Trophoblast cell (in vitro differentiated cells and primary cell): ENCODE data around the gene PRTN3. TPM values are rescaled to one million over a fixed set of nuclear protein-coding genes. Genes with fewer than 3 reads are reported as not detected.

ENCODE experiments used
- DNase-seq, 2 donors: peaks; one replicate each; pipeline ENCODE4 v3.0.0-alpha.2; 2016
- H2AFZ ChIP-seq: 2 replicates; pipeline ENCODE4 v1.6.1; 2013; ENCODE audit warnings: low read length, moderate library complexity, mild to moderate bottlenecking; ENCODE audit not compliant: insufficient read depth, poor library complexity
- H2AK5ac ChIP-seq: 2 replicates; pipeline ENCODE4 v1.6.1; 2013; ENCODE audit warnings: mild to moderate bottlenecking, low read length
- H2BK120ac ChIP-seq: 2 replicates; pipeline ENCODE4 v1.6.1; 2013; ENCODE audit warnings: low read length, mild to moderate bottlenecking, moderate library complexity; ENCODE audit not compliant: insufficient read depth, poor library complexity
- H2BK12ac ChIP-seq: 2 replicates; pipeline ENCODE4 v1.6.1; 2013; ENCODE audit warnings: mild to moderate bottlenecking, low read length, moderate library complexity
- H2BK5ac ChIP-seq: 2 replicates; pipeline ENCODE4 v1.6.1; 2013; ENCODE audit warnings: low read length, low read depth, moderate library complexity, mild to moderate bottlenecking; ENCODE audit not compliant: poor library complexity
- H3K14ac ChIP-seq: 2 replicates; pipeline ENCODE4 v1.6.1; 2013; ENCODE audit warnings: mild to moderate bottlenecking, low read length
- H3K18ac ChIP-seq: 2 replicates; pipeline ENCODE4 v1.6.1; 2013; ENCODE audit warnings: mild to moderate bottlenecking, low read length
- H3K23ac ChIP-seq: 2 replicates; pipeline ENCODE4 v1.6.1; 2013; ENCODE audit warnings: low read length
- H3K27ac ChIP-seq: 2 replicates; pipeline ENCODE4 v1.5.1; 2013; ENCODE audit warnings: low read depth, mild to moderate bottlenecking, inconsistent platforms, low read length, moderate library complexity
- H3K27me3 ChIP-seq: 2 replicates; pipeline ENCODE4 v1.6.1; 2013; ENCODE audit warnings: inconsistent platforms, mild to moderate bottlenecking, low read length, moderate library complexity; ENCODE audit not compliant: insufficient read depth
- H3K36me3 ChIP-seq, 2 experiments: 1 replicate in 1 of 2; 2 replicates in 1 of 2; pipeline ENCODE4 v1.6.1; 2013; ENCODE audit warnings: low read length in 2 of 2, mild to moderate bottlenecking in 2 of 2, moderate library complexity in 1 of 2; ENCODE audit not compliant: insufficient read depth in 2 of 2, control insufficient read depth in 1 of 2
- H3K4ac ChIP-seq: 2 replicates; pipeline ENCODE4 v1.6.1; 2013; ENCODE audit warnings: low read depth, mild to moderate bottlenecking, low read length, moderate library complexity
- H3K4me1 ChIP-seq, 2 experiments: 1 replicate in 1 of 2; 2 replicates in 1 of 2; pipeline ENCODE4 v1.6.1; 2013; ENCODE audit warnings: low read length in 2 of 2, mild to moderate bottlenecking in 2 of 2, moderate library complexity in 1 of 2; ENCODE audit not compliant: insufficient read depth in 2 of 2, control insufficient read depth in 1 of 2
- H3K4me2 ChIP-seq: 2 replicates; pipeline ENCODE4 v1.6.1; 2013; ENCODE audit warnings: inconsistent platforms, mild to moderate bottlenecking, low read length, moderate library complexity
- H3K4me3 ChIP-seq: 2 replicates; pipeline ENCODE4 v1.5.1; 2013; ENCODE audit warnings: mild to moderate bottlenecking, low read depth, low read length, inconsistent platforms
- H3K79me1 ChIP-seq: one replicate; pipeline ENCODE4 v1.6.1; 2013; ENCODE audit warnings: low read length
- H3K79me2 ChIP-seq: 2 replicates; pipeline ENCODE4 v1.6.1; 2013; ENCODE audit warnings: low read length, mild to moderate bottlenecking; ENCODE audit not compliant: control insufficient read depth, insufficient read depth, poor library complexity
- H3K9ac ChIP-seq: 2 replicates; pipeline ENCODE4 v1.6.1; 2013; ENCODE audit warnings: mild to moderate bottlenecking, low read length
- H3K9me3 ChIP-seq: 2 replicates; pipeline ENCODE4 v1.6.1; 2013; ENCODE audit warnings: low read depth, mild to moderate bottlenecking, control low read depth, inconsistent platforms, low read length; ENCODE audit not compliant: insufficient read depth
- H4K12ac ChIP-seq: 2 replicates; pipeline ENCODE4 v1.6.1; 2013; ENCODE audit warnings: low read depth, mild to moderate bottlenecking, low read length, moderate library complexity
- H4K8ac ChIP-seq: 2 replicates; pipeline ENCODE4 v1.6.1; 2013; ENCODE audit warnings: low read depth, mild to moderate bottlenecking, low read length, moderate library complexity
- H4K91ac ChIP-seq: one replicate; pipeline ENCODE4 v1.6.1; 2013; ENCODE audit warnings: low read depth, mild to moderate bottlenecking, low read length, moderate library complexity
- WGBS: extraction: QIAGEN DNeasy Blood & Tissue Kit; methylation state at CpG from one replicate; pipeline ENCODE4 v1.1.7; 2013; ENCODE audit warnings: missing lambda C conversion rate; ENCODE audit not compliant: insufficient read length, insufficient coverage; ENCODE audit errors: extremely low coverage; 5-methylcytosine and 5-hydroxymethylcytosine counted together
- polyA plus RNA-seq: library from polyadenylated mRNA; stranded (reverse); fragments of 200-250 nt; gene quantifications from 2 replicates; pipeline ENCODE4 v1.2.3, GENCODE V29; 2013

Gene PRTN3, protein sequence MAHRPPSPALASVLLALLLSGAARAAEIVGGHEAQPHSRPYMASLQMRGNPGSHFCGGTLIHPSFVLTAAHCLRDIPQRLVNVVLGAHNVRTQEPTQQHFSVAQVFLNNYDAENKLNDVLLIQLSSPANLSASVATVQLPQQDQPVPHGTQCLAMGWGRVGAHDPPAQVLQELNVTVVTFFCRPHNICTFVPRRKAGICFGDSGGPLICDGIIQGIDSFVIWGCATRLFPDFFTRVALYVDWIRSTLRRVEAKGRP
- polyA plus RNA-seq = not detected in 2 replicates

GRCh38 chr19:840519-841206 is at the start of gene PRTN3:
PRTN3 (plus strand) TSS chr19:840999; CDS start chr19:841009, 10 bp downstream.
- Histone ChIP-seq H2BK12ac (no peak within 1 kb of the TSS), H3K27ac (no peak within 1 kb of the TSS), H3K9me3 (peaks cover 5% of the 10 kb centered on the region), H2BK5ac (no peak within 1 kb of the TSS), H3K23ac (no peak within 1 kb of the TSS), H4K8ac (no peak within 1 kb of the TSS), H3K4me2 (no peak within 1 kb of the TSS), H3K79me2 (no peaks in the 10 kb centered on the region), H3K27me3 (peaks cover 18% of the 10 kb centered on the region), H3K4me3 (no peak within 1 kb of the TSS), H4K91ac (no peak within 1 kb of the TSS), H2BK120ac (no peak within 1 kb of the TSS), H3K9ac (no peak within 1 kb of the TSS), H4K12ac (no peak within 1 kb of the TSS), H2AK5ac (no peak within 1 kb of the TSS), H3K4ac (no peak within 1 kb of the TSS), H3K18ac (no peak within 1 kb of the TSS), H2AFZ (no peak within 1 kb of the TSS), H3K14ac (no peak within 1 kb of the TSS), H3K4me1 (peaks cover 2 to 4% of the 10 kb centered on the region in 2 experiments), H3K79me1 (no peaks in the 10 kb centered on the region), H3K36me3 (no peaks in the 10 kb centered on the region)
- DNase-seq = no peak
- no CpG with 5 or more reads among the region's 24 CpGs for WGBS

- H3K4me2 ChIP-seq = no peak overlapping the region
- no peak overlapping the region for H4K12ac ChIP-seq
- no peaks in the 10 kb centered on the region for H3K27me3 ChIP-seq
- no CpG with 5 or more reads among the region's 26 CpGs for WGBS
- peak overlapping the region; percentile 21 for H4K91ac ChIP-seq
- H3K36me3 ChIP-seq = no peaks in the 10 kb centered on the region
- H3K23ac ChIP-seq = no peak overlapping the region
- no peak overlapping the region for H3K4me3 ChIP-seq
- H4K8ac ChIP-seq = no peak overlapping the region
- no peak overlapping the region for H2BK120ac ChIP-seq
- no peak overlapping the region for H3K4ac ChIP-seq
- no peak overlapping the region for H2BK5ac ChIP-seq
- H3K14ac ChIP-seq = peak overlapping the region; percentile 29
- H3K18ac ChIP-seq = no peak overlapping the region
- DNase-seq = no peak
- H3K27ac ChIP-seq = no peak overlapping the region
- no peak overlapping the region for H2AFZ ChIP-seq
- peaks cover 22% of the 10 kb centered on the region for H3K79me1 ChIP-seq
- peak overlapping the region; percentile 10 for H2AK5ac ChIP-seq
- H2BK12ac ChIP-seq = peak overlapping the region; percentile 37
- no peaks in the 10 kb centered on the region for H3K9me3 ChIP-seq
- H3K79me2 ChIP-seq = no peaks in the 10 kb centered on the region
- no peak overlapping the region for H3K9ac ChIP-seq
- H3K4me1 ChIP-seq = peaks cover 19 to 21% of the 10 kb centered on the region in 2 experiments
Observed at GRCh38 chr19:791007-791566, 49.7 kb upstream of the PRTN3 start.

DNA sequence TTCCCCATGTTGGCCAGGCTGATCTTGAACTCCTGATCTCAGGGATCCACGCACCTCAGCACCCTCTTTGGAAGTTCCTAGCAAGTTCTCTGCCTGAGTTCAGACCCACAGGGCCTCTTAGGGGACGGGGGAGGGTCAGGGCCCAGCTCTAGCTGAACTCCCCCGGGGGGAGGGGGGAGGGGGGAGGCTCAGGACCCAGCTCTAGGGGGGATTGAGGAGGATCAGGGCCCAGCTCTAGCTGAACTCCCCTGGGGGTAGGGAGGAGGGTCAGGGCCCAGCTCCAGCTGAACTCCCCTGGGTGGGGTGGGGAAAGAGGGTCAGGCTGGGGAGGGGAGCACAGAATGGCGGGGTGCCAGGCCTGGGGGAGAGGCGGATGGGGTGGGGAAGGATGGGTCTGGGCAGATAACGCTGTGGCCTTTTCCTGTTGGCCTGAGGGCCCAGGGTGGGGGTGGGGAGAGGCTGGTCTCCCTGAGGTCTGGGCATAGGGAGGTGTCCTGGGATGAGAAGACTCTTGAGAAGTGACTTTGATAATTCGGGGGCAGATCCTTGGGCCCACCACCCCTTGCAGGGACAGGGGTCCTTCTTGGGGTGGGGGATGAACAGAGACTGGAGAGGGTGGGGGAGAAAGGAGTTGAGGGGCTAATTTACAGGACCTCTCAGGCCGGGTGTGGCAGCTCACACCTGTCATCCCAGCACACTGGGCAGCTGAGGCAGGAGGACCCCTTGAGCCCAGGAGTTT is 49.1 kb upstream of the PRTN3 start:
- Histone ChIP-seq H3K27ac (no peak overlapping the region), H4K8ac (no peak overlapping the region), H3K27me3 (no peaks in the 10 kb centered on the region), H3K4me1 (peaks cover 21 to 24% of the 10 kb centered on the region in 2 experiments), H3K9ac (no peak overlapping the region), H3K4me2 (no peak overlapping the region), H3K18ac (no peak overlapping the region), H4K12ac (no peak overlapping the region), H3K14ac (no peak overlapping the region), H2AFZ (no peak overlapping the region), H3K36me3 (no peaks in the 10 kb centered on the region), H3K79me1 (peaks cover 27% of the 10 kb centered on the region), H3K4ac (peak overlapping the region; percentile 14), H3K4me3 (no peak overlapping the region), H2AK5ac (peak overlapping the region; percentile 61), H3K79me2 (no peaks in the 10 kb centered on the region), H2BK12ac (peak overlapping the region; percentile 71), H2BK5ac (no peak overlapping the region), H2BK120ac (no peak overlapping the region), H3K23ac (no peak overlapping the region), H4K91ac (peak overlapping the region; percentile 78), H3K9me3 (no peaks in the 10 kb centered on the region)
- DNase-seq = no peak
- WGBS = no CpG with 5 or more reads among the region's 8 CpGs

DNA sequence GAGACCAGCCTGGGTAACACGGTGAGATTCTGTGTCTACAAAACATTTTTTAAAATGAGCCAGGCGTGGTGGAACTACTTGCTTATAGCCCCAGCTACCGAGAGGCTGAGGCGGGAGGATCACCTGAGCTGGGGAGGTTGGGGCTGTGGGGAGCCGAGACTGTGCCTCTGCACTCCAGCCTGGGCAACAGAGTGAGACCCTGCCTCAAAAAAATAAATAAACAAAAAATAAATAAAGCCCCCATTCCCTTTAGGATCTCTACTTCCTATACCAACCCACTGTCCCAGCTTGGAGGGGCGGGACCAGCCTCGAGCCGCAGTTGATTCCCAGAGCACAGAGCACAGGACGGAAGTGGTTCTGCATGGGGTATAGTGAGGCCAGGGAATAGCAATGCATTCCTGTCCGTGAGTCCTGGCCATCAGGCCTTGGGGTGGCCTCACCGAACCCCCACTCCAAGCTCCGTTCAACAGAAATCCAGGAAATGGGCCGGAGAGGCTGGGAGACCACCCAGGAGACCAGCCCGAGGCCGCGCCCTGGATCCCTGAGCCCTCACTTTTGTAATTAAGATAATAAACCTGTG is 48.4 kb upstream of the PRTN3 start:
- Histone ChIP-seq H4K91ac (peak overlapping the region; percentile 78), H3K27me3 (no peaks in the 10 kb centered on the region), H3K4me2 (no peak overlapping the region), H3K79me2 (no peaks in the 10 kb centered on the region), H2AK5ac (peak overlapping the region; percentile 61), H3K14ac (no peak overlapping the region), H3K4ac (no peak overlapping the region), H4K8ac (no peak overlapping the region), H3K27ac (no peak overlapping the region), H3K79me1 (peaks cover 26% of the 10 kb centered on the region), H2AFZ (no peak overlapping the region), H3K18ac (no peak overlapping the region), H2BK120ac (no peak overlapping the region), H3K4me1 (peaks cover 21 to 24% of the 10 kb centered on the region in 2 experiments), H2BK5ac (no peak overlapping the region), H3K9me3 (no peaks in the 10 kb centered on the region), H4K12ac (no peak overlapping the region), H3K23ac (no peak overlapping the region), H3K36me3 (no peaks in the 10 kb centered on the region), H3K9ac (no peak overlapping the region), H2BK12ac (peak overlapping the region; percentile 71), H3K4me3 (no peak overlapping the region)
- no CpG with 5 or more reads among the region's 16 CpGs for WGBS
- no peak for DNase-seq
